Neural crest cell (in vitro differentiated cells): Measurements from ENCODE around the gene MYRFL. TPM values are rescaled to one million over a fixed set of nuclear protein-coding genes. Genes with fewer than 3 reads are reported as not detected.

Source experiments
- DNase-seq: peaks from one replicate; pipeline ENCODE4 v3.0.0; 2021; ENCODE audit warnings: low read depth, mixed read lengths, low spot score
- H3K27ac Mint-ChIP-seq: one replicate; pipeline ENCODE4 v1.8.0; 2021; ENCODE audit warnings: mild to moderate bottlenecking, mixed read lengths; ENCODE audit not compliant: unreplicated experiment
- H3K27me3 Mint-ChIP-seq: 2 replicates; pipeline ENCODE4 v1.8.0; 2021; ENCODE audit warnings: low read depth, mild to moderate bottlenecking, mixed read lengths
- H3K36me3 Mint-ChIP-seq: 2 replicates; pipeline ENCODE4 v1.8.0; 2021; ENCODE audit warnings: low read depth, mild to moderate bottlenecking, mixed read lengths
- H3K4me1 Mint-ChIP-seq: 2 replicates; pipeline ENCODE4 v1.8.0; 2021; ENCODE audit warnings: mixed read lengths
- H3K4me3 Mint-ChIP-seq: one replicate; pipeline ENCODE4 v1.8.0; 2021; ENCODE audit warnings: mild to moderate bottlenecking, mixed read lengths
- H3K9me3 Mint-ChIP-seq: 2 replicates; pipeline ENCODE4 v1.8.0; 2021; ENCODE audit warnings: mixed read lengths
- total RNA-seq: library from RNA; stranded (reverse); gene quantifications from 2 replicates; pipeline ENCODE4 v1.2.1, GENCODE V29; 2021
- TF ChIP-seq, protein P1 (sequence below): fragments of 200-600 bp; sonication (generic); conservative IDR thresholded peaks from 2 replicates; pipeline ENCODE4 v1.5.0; 2021; ENCODE audit warnings: antibody characterized with exemption, mild to moderate bottlenecking

The MYRFL gene
- total RNA-seq, 1 donor from 2014 or later, result 0.42 TPM

DNA sequence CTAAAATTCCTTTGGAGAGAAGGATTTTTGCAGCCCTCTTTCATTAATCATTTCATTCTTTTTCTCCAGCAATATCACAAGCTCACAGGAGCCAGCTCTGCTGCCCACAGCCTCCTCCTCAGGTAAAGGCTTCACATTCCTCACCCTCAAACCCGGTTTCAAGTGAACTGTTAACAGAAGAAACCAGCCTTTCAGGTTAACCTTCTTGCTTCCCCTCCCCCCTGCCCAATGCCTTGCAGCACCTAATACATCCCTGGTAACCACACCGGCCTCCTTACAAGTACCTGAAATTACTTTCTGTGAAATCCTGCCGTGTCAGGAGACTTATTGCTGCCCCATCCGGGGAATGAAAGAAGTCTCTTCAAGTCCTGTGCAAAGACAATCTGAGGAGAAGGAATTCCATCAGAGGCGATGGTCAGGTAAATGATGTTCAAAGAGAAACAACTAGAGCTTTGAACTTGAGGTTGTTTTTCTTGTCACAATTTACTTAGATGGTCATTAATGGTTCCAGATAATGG, 111.2 kb downstream of the MYRFL start:
- TF ChIP-seq, protein P1, sequence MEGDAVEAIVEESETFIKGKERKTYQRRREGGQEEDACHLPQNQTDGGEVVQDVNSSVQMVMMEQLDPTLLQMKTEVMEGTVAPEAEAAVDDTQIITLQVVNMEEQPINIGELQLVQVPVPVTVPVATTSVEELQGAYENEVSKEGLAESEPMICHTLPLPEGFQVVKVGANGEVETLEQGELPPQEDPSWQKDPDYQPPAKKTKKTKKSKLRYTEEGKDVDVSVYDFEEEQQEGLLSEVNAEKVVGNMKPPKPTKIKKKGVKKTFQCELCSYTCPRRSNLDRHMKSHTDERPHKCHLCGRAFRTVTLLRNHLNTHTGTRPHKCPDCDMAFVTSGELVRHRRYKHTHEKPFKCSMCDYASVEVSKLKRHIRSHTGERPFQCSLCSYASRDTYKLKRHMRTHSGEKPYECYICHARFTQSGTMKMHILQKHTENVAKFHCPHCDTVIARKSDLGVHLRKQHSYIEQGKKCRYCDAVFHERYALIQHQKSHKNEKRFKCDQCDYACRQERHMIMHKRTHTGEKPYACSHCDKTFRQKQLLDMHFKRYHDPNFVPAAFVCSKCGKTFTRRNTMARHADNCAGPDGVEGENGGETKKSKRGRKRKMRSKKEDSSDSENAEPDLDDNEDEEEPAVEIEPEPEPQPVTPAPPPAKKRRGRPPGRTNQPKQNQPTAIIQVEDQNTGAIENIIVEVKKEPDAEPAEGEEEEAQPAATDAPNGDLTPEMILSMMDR, result no peak
- H3K4me1 Mint-ChIP-seq, result peaks cover 53% of the 10 kb centered on the region
- H3K27me3 Mint-ChIP-seq, result no peaks in the 10 kb centered on the region
- H3K4me3 Mint-ChIP-seq, result no peak overlapping the region
- peaks cover 3% of the 10 kb centered on the region for H3K9me3 Mint-ChIP-seq
- no peaks in the 10 kb centered on the region for H3K36me3 Mint-ChIP-seq
- peak overlapping the region; percentile 59 for H3K27ac Mint-ChIP-seq
- DNase-seq, result no peak

DNA sequence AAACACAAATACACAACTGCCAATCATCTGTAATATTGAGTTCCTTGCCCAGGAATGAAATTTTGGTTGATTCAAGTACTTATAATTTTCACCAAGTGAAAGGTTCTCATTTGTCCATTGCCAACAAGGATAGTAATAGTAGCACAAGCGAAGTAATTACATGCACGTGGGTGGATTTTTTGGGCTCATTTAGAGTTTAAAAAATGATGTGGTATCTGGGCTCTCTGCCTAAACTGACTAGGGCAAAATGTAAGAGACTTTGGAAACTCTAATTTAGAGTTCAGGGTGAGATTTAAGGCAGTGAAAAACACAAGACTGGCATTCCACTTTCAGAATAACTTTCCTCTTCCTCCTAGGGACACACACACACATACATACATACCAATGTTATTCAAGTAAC, 111.7 kb downstream of the MYRFL start:
- Mint-ChIP-seq H3K27me3 (no peaks in the 10 kb centered on the region), H3K9me3 (peaks cover 3% of the 10 kb centered on the region), H3K4me1 (peaks cover 49% of the 10 kb centered on the region), H3K27ac (no peak overlapping the region), H3K36me3 (no peaks in the 10 kb centered on the region), H3K4me3 (no peak overlapping the region)
- no peak for DNase-seq
- TF ChIP-seq, protein P1, result no peak

DNA sequence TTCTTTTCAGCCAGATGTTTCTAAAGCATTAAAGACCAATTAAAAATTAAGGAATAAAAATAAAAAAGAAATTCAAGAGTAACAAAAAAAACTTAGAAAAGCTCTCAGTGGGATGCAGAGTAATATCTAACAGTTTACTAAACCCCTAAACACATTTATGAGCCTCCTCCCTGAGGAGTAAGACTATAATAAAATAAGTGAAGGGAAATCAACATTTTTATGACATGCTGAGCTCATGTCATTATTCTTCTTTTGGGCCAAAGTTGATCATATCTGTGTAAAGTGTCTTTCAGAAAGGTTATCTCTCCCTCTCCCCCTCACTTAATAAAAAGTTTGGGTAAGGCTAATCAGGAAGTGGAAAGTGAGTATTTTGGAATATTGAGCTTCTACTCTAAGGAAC, 122.1 kb downstream of the MYRFL start:
- no peak overlapping the region for H3K4me3 Mint-ChIP-seq
- TF ChIP-seq, protein P1, result no peak
- no peak overlapping the region for H3K27ac Mint-ChIP-seq
- H3K27me3 Mint-ChIP-seq, result no peaks in the 10 kb centered on the region
- peaks cover 2% of the 10 kb centered on the region for H3K9me3 Mint-ChIP-seq
- H3K36me3 Mint-ChIP-seq, result peaks cover 2% of the 10 kb centered on the region
- H3K4me1 Mint-ChIP-seq, result peaks cover 6% of the 10 kb centered on the region
- no peak for DNase-seq

DNA sequence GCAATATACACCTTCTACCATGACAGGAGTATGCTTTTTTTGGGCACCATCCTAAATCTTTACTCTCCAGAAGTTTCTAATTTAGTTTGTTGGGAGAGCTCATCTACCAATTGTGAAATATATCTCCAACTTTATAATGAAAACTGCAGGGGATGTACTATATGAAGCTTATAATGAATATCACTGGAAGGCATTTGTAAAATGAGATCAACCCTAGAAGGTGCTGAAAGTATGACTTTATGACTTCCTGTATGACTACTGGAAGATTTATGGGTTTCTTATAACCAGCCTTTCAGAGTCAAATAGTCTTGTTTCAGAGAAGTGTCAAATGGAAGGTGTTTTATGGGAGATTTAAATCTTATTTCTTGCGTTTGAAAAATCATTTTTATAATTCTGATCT, 122.9 kb downstream of the MYRFL start:
- peaks cover 13% of the 10 kb centered on the region for H3K4me1 Mint-ChIP-seq
- H3K27me3 Mint-ChIP-seq, result no peaks in the 10 kb centered on the region
- H3K4me3 Mint-ChIP-seq, result no peak overlapping the region
- DNase-seq, result no peak
- TF ChIP-seq, protein P1, result no peak
- H3K27ac Mint-ChIP-seq, result no peak overlapping the region
- peaks cover 2% of the 10 kb centered on the region for H3K36me3 Mint-ChIP-seq
- H3K9me3 Mint-ChIP-seq, result peaks cover 2% of the 10 kb centered on the region

DNA sequence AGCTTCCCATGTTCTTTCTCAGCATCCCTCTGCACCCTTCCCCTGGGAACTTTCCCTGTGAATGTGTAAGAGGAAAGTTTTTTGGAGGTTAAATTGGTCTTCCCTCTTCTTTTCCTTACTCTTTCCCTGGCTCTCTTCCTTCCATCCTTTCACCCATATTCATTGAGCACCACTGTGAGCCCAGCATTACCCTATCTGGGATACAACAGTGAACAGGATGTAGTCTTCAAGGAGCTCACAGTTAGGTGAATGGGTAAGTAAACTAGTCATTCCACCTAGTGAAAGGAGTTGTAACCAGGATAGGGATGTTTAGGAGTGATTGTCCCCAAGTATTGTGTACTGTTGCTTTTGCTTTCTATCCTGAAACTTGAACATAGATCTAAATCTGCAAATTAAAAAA, 123.8 kb downstream of the MYRFL start:
- peaks cover 2% of the 10 kb centered on the region for H3K36me3 Mint-ChIP-seq
- H3K27me3 Mint-ChIP-seq, result no peaks in the 10 kb centered on the region
- H3K4me3 Mint-ChIP-seq, result no peak overlapping the region
- no peak for DNase-seq
- TF ChIP-seq, protein P1, result no peak
- H3K9me3 Mint-ChIP-seq, result peaks cover 2% of the 10 kb centered on the region
- no peak overlapping the region for H3K27ac Mint-ChIP-seq
- peaks cover 13% of the 10 kb centered on the region for H3K4me1 Mint-ChIP-seq
